Femur (tissue), 1 donor: ENCODE results near the gene DRAM1.

Experiments
- DNase-seq: peaks from one replicate; pipeline ENCODE4 v3.0.0-alpha.2; 2017

DRAM1 gene

GRCh38 chr12:101942250-101942605 lies 64.8 kb downstream of the DRAM1 start:
- DNase-seq = no peak

- peak; percentile 46 for DNase-seq
These were observed 68.2 kb downstream of the DRAM1 start for GRCh38 chr12:101945369-101946232.

- DNase-seq = no peak
These were observed 68.8 kb downstream of the DRAM1 start for GRCh38 chr12:101946233-101946611.

- no peak for DNase-seq
These were observed 69.9 kb downstream of the DRAM1 start for GRCh38 chr12:101947316-101947715.

GRCh38 chr12:101948365-101948764 lies 71.0 kb downstream of the DRAM1 start:
- DNase-seq = no peak

GRCh38 chr12:101951002-101951670 lies 73.8 kb downstream of the DRAM1 start:
- DNase-seq = no peak

- no peak for DNase-seq
These were observed 76.7 kb downstream of the DRAM1 start for GRCh38 chr12:101954113-101954512.

- no peak for DNase-seq
These were observed 77.3 kb downstream of the DRAM1 start for GRCh38 chr12:101954676-101955075.

GRCh38 chr12:101957252-101957959 lies 80.0 kb downstream of the DRAM1 start:
- no peak for DNase-seq

- no peak for DNase-seq
These were observed 82.2 kb downstream of the DRAM1 start for GRCh38 chr12:101959607-101960006.

- no peak for DNase-seq
These were observed 85.1 kb downstream of the DRAM1 start for GRCh38 chr12:101962486-101962885.

- DNase-seq = peak; percentile 26
These were observed 86.3 kb downstream of the DRAM1 start for GRCh38 chr12:101963697-101964096.

GRCh38 chr12:101966496-101966895 lies 89.1 kb downstream of the DRAM1 start:
- DNase-seq = no peak

- DNase-seq = no peak
These were observed 90.1 kb downstream of the DRAM1 start for GRCh38 chr12:101967506-101967905.

- no peak for DNase-seq
These were observed 91.4 kb downstream of the DRAM1 start for GRCh38 chr12:101968770-101969169.
